Activated T-helper 2 cell treated with anti-CD3 and anti-CD28 coated beads, Interferon-gamma antibody, Interleukin-2, Interleukin-4, amounts not matched to agents 10 μg/mL and 5 μg/mL and 100 μg/mL, durations not matched to agents 14 hours and 24 hours and 36 hours (primary cell): ENCODE data around the gene NAA80. TPM values are rescaled to one million over a fixed set of nuclear protein-coding genes. Genes with fewer than 3 reads are reported as not detected.
"Not testable (repeated sequence)": the region's sequence is repeated elsewhere in the genome, so short reads cannot be mapped to it uniquely, and the experiment has no call there.

Source experiments
- DNase-seq: peaks from one replicate; pipeline ENCODE4 v3.0.0; 2021; ENCODE audit warnings: low spot score
- H3K27ac Mint-ChIP-seq: one replicate; pipeline ENCODE4 v1.8.0; 2021; ENCODE audit warnings: mixed read lengths
- H3K27me3 Mint-ChIP-seq: one replicate; pipeline ENCODE4 v1.8.0; 2021; ENCODE audit warnings: low read depth, mixed read lengths
- H3K36me3 Mint-ChIP-seq: one replicate; pipeline ENCODE4 v1.8.0; 2021; ENCODE audit warnings: low read depth, mixed read lengths
- H3K4me1 Mint-ChIP-seq: one replicate; pipeline ENCODE4 v1.8.0; 2021; ENCODE audit warnings: low read depth, mixed read lengths
- H3K4me3 Mint-ChIP-seq: one replicate; pipeline ENCODE4 v1.8.0; 2021; ENCODE audit warnings: low read depth, mild to moderate bottlenecking, moderate library complexity, mixed read lengths
- H3K9me3 Mint-ChIP-seq: one replicate; pipeline ENCODE4 v1.8.0; 2021; ENCODE audit warnings: mixed read lengths
- intact Hi-C: fragments of 100-400 bp; cut with micrococcal nuclease; formaldehyde crosslinking; loops from one replicate; pipeline ENCODE4 v1.15.1; 2023
- total RNA-seq: library from RNA; stranded (reverse); gene quantifications from 2 replicates; pipeline ENCODE4 v1.2.3, GENCODE V29; 2022

Gene NAA80
- total RNA-seq, 1 donor from 2014 or later = 24.9 TPM

GRCh38 chr3:50318163-50318562 lies 19.0 kb upstream of the NAA80 start:
- H3K27ac Mint-ChIP-seq = no peak overlapping the region
- peaks cover 19% of the 10 kb centered on the region for H3K36me3 Mint-ChIP-seq
- H3K4me3 Mint-ChIP-seq = peak overlapping the region; percentile 37
- DNase-seq = no peak
- no peaks in the 10 kb centered on the region for H3K27me3 Mint-ChIP-seq
- H3K4me1 Mint-ChIP-seq = peaks cover 13% of the 10 kb centered on the region
- intact Hi-C loops = no loop called here
- H3K9me3 Mint-ChIP-seq = no peaks in the 10 kb centered on the region

DNA sequence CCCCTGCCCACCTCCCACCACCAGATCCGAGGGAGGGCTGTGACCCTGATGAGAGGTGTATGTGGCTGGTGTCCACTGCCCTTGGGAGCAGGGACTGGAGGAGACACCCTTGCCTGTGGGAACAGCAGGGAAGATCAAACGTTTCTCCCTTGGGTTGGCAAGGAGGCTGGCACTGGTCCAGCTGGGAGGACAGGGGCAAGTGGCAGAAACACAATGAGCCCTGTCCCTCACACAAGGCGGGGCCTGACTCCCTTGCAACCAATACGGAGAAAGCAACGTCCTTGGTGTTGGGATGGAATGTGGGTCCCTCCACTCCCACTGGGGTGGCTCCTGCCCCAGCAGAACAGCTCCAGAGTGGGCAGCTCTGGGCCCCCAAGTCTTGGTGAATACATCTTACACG lies 18.1 kb upstream of the NAA80 start:
- Mint-ChIP-seq H3K4me3 (no peak overlapping the region), H3K27ac (no peak overlapping the region), H3K36me3 (peaks cover 19% of the 10 kb centered on the region), H3K9me3 (no peaks in the 10 kb centered on the region), H3K27me3 (no peaks in the 10 kb centered on the region), H3K4me1 (peaks cover 13% of the 10 kb centered on the region)
- intact Hi-C loops = no loop called here
- no peak for DNase-seq

DNA sequence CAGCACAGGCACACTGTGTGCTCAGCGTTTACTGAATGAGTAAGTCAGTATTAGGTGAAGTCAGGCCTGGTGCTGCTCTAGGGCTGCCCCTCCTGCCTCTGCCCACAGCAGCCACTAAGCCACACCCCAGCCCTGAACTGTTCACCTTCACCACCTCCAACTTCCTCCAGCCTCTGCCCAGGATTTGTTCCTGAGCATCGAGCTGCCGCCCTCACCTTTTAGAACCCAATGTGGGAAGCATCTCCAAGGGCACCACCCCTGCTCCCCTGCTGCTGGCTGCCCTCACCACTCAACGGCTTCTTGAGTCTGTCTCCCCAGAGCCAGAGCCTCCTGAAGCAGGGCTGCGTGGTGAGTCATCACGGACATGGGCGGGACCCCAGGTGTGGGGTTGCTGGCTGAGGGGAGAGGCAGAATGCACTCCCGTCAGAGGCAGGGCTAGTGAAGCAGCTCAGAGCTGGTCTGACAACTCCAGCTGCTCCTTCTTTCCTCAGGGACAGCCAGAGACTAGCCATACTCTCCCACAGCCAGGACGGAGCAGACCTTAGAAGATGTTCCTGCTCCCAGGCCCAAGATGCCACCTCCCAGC lies 17.5 kb upstream of the NAA80 start:
- Mint-ChIP-seq H3K4me3 (no peak overlapping the region), H3K9me3 (no peaks in the 10 kb centered on the region), H3K4me1 (peaks cover 13% of the 10 kb centered on the region), H3K36me3 (peaks cover 19% of the 10 kb centered on the region), H3K27ac (peak overlapping the region; percentile 40), H3K27me3 (no peaks in the 10 kb centered on the region)
- intact Hi-C loops = no loop called here
- no peak for DNase-seq

DNA sequence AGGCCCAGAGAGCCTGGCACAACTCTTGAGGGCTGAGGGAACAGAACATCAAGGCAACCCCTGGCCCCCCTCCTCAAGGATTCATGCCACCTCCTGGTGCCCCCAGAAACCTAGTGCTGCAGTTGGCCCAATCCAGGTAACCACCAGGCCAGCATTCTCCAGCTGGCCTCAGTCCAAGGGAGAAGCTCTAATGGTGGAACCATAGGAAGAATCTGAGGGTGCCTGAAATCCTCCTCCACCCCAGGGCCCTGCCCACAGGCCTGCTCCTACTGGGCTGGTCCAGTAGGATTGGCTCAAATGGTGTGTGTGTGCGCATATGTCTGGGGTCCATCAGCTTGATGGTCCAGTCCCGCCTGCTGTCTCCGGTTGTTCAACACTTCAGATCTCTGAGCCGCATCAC lies 15.6 kb upstream of the NAA80 start:
- intact Hi-C loops = no loop called here
- no peak overlapping the region for H3K27ac Mint-ChIP-seq

GRCh38 chr3:50314342-50314741 lies 15.1 kb upstream of the NAA80 start:
- Mint-ChIP-seq H3K27ac (no peak overlapping the region), H3K4me1 (peaks cover 11% of the 10 kb centered on the region), H3K4me3 (no peak overlapping the region), H3K36me3 (peaks cover 22% of the 10 kb centered on the region), H3K9me3 (peaks cover 5% of the 10 kb centered on the region), H3K27me3 (no peaks in the 10 kb centered on the region)
- intact Hi-C loops = no loop called here
- DNase-seq = no peak

More for the DNA sequence above, 15.6 kb upstream of the NAA80 start:
- Mint-ChIP-seq H3K9me3 (peaks cover under 1% of the 10 kb centered on the region), H3K4me3 (no peak overlapping the region), H3K27me3 (no peaks in the 10 kb centered on the region), H3K36me3 (peaks cover 21% of the 10 kb centered on the region), H3K4me1 (peaks cover 11% of the 10 kb centered on the region)
- DNase-seq = no peak

DNA sequence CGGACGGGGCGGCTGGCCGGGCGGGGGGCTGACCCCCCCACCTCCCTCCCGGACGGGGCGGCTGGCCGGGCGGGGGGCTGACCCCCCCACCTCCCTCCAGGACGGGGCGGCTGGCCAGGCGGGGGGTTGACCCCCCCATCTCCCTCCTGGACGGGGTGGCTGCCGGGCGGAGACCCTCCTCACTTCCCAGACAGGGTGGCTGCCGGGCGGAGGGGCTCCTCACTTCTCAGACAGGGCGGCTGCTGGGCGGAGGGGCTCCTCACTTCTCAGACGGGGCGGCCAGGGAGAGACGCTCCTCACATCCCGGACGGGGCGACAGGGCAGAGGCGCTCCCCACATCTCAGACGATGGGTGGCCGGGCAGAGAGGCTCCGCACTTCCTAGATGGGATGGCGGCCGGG lies 12.8 kb upstream of the NAA80 start:
- H3K4me3 Mint-ChIP-seq, H3K27ac Mint-ChIP-seq, H3K4me1 Mint-ChIP-seq, H3K9me3 Mint-ChIP-seq, DNase-seq, intact Hi-C loops, H3K27me3 Mint-ChIP-seq: not testable (repeated sequence)
- H3K36me3 Mint-ChIP-seq = peaks cover 13% of the 10 kb centered on the region

GRCh38 chr3:50304601-50305000 lies 5.4 kb upstream of the NAA80 start:
- Mint-ChIP-seq H3K4me3 (no peak overlapping the region), H3K9me3 (peaks cover 2% of the 10 kb centered on the region), H3K27ac (no peak overlapping the region), H3K36me3 (peaks cover 6% of the 10 kb centered on the region), H3K27me3 (no peaks in the 10 kb centered on the region), H3K4me1 (peaks cover 13% of the 10 kb centered on the region)
- no peak for DNase-seq
- intact Hi-C loops = no loop called here

DNA sequence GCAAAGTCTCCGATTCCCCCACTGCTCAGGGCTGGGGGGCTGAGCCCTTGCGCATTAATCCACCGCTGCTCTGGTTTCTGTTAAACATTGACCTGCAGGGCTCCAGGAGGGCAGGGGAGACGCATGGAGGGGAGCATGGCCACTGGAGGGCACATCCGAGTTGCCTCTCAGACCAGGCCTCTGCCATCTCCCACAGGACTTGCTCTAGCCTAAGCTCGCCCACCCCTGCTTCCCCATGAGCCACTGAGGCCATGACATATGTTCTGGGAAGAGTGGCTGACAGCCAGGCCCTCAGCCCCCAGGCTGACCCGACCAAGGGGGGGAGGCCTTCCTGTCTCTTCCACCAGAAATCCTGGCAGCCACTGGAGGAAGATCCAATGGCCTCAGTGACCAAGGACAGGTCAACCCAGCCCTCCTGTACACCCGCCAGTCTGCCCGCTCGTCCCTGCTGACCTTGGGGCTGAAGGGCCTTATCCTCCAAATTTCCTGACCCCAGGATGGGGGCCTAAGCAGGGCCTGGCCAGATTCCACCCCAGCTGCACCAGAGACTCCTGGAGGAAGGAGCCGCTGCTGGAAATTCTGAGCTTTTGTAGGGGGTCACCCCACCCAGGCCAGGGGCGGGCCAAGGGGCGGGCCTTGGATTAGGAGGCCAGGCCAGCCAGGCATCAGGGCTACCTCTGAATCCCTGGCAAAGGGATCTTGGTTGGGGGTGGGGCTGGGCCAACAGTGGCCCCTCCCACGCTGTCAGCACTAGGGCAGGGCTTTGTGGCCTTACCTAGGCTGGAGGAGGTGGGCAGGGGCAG lies 4.0 kb upstream of the NAA80 start, which contains the start of gene HYAL1:
TSS of gene HYAL1 (minus strand) at position 562 of the 803 bp plus-strand sequence. CDS start 618 bp downstream, outside the sequence.
- Mint-ChIP-seq H3K27me3 (no peaks in the 10 kb centered on the region), H3K4me3 (no peak within 1 kb of the TSS), H3K9me3 (no peaks in the 10 kb centered on the region), H3K4me1 (peaks cover 14% of the 10 kb centered on the region), H3K36me3 (peaks cover 3% of the 10 kb centered on the region), H3K27ac (no peak within 1 kb of the TSS)
- intact Hi-C loops = no loop called here
- DNase-seq = no peak

DNA sequence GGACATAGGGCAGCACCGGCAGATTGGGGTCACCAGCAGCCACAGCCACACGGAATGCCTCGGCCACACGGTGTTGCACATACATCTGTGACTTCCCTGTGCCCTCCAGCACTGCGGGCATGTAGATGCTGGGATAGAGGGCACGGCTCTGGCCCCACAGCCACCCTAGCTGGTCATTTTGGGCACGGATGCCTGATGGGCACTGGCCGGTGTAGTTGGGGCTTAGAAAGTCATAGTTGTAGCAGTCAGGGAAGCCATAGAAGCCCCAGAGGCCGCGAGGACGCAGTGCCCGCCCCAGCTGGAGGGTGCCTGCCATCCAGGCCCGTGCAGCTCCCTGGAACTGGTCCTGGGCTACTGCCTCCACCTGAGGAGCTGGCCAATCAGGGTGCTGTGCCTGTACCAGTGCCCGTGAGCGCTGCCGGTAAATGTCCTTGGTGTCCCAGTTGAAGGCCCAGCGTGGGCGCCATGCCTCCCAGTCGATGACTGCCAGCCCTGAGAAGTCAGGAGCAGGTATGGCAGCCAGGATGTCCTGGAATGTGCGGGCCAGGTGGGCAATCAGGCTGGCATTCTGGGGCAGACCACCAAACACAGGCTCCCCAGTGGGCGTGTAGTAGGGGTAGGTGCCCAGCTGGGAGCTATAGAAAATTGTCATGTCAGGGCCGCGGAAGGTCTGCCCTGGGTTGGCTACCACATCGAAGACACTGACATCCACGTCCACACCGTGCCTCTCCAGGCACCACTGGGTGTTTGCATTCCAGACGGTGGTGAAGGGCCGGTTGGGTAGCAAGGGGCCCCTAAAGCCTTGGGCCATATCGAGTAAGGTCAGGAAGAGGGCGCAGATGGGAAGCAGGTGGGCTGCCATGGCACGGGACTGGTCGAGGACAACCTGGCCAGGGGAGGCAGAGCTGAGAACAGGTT lies 3.1 kb upstream of the NAA80 start:
- Mint-ChIP-seq H3K9me3 (no peaks in the 10 kb centered on the region), H3K4me1 (peaks cover 17% of the 10 kb centered on the region), H3K4me3 (no peak overlapping the region), H3K36me3 (peaks cover 3% of the 10 kb centered on the region), H3K27me3 (no peaks in the 10 kb centered on the region), H3K27ac (no peak overlapping the region)
- intact Hi-C loops = no loop called here
- no peak for DNase-seq

DNA sequence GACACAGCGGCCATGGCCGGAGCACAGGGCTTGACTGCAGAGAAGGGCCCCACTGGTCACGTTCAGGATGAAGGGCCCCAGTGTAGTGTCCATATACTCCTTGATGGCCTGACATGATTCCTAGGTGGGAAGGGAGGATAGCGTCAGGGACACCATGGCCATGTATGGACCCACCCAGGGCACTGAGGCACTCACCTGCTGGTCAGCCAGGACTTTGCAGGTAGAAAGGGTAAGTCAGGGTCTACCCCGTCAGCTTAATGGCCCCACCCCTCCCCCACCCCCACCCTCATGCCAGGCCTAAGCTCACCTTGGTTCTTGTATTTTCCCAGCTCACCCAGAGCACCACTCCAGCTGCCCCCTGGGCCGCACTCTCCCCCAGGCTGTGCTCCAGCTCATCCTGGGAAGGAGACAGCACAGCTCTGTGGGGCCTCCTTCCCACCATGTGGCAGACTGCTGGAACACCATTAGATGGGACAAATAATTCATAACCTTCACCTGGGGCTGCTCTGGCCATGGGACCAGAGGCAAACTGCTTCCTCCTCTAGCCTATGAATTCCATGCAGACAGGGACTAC lies 1.6 kb upstream of the NAA80 start:
- intact Hi-C loops = no loop called here
- peak overlapping the region; percentile 93 for H3K27ac Mint-ChIP-seq
- DNase-seq = no peak
- H3K27me3 Mint-ChIP-seq = no peaks in the 10 kb centered on the region
- peaks cover 3% of the 10 kb centered on the region for H3K36me3 Mint-ChIP-seq
- H3K9me3 Mint-ChIP-seq = no peaks in the 10 kb centered on the region
- peak overlapping the region; percentile 98 for H3K4me3 Mint-ChIP-seq
- H3K4me1 Mint-ChIP-seq = peaks cover 17% of the 10 kb centered on the region

- intact Hi-C loops = loop anchor here (1.0 to 10.0 kb wide), 7 partner anchors 21 to 365 kb away; partner anchors contain the start of genes CYB561D2, GNAI2, NPRL2 and TUSC2
- H3K27ac Mint-ChIP-seq = peak overlapping the region; percentile 93
- peak overlapping the region; percentile 98 for H3K4me3 Mint-ChIP-seq
- no peaks in the 10 kb centered on the region for H3K27me3 Mint-ChIP-seq
- DNase-seq = no peak
- H3K4me1 Mint-ChIP-seq = peaks cover 17% of the 10 kb centered on the region
- H3K36me3 Mint-ChIP-seq = peaks cover 3% of the 10 kb centered on the region
- H3K9me3 Mint-ChIP-seq = no peaks in the 10 kb centered on the region
Observed at GRCh38 chr3:50299929-50300680, 900 bp upstream of the NAA80 start.

DNA sequence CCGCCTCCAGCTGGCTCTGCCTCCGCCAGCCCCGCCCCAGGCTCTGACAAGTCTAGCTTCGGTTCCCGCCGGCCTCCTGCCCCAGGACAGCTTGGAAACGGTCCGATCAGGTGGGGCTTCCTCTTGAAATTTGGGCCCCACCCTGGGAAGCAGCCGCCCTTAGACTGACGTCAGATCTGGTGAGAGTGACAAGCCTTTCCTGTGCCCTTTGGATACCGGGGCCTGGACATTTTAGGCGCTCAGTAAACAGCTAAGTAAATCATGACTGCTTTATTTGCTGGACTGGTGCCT lies 378 bp upstream of the NAA80 start:
- H3K4me1 Mint-ChIP-seq = peaks cover 17% of the 10 kb centered on the region
- H3K36me3 Mint-ChIP-seq = peaks cover 3% of the 10 kb centered on the region
- no peaks in the 10 kb centered on the region for H3K27me3 Mint-ChIP-seq
- peak overlapping the region; percentile 98 for H3K4me3 Mint-ChIP-seq
- no peaks in the 10 kb centered on the region for H3K9me3 Mint-ChIP-seq
- intact Hi-C loops = loop anchor here (1.0 to 10.0 kb wide), 7 partner anchors 22 to 365 kb away; partner anchors contain the start of genes CYB561D2, GNAI2, NPRL2 and TUSC2
- peak overlapping the region; percentile 93 for H3K27ac Mint-ChIP-seq
- no peak for DNase-seq
